ENCODE results near the gene C19orf81. TPM values are rescaled to one million over a fixed set of nuclear protein-coding genes. Genes with fewer than 3 reads are reported as not detected.
"Not testable (repeated sequence)": the region's sequence is repeated elsewhere in the genome, so short reads cannot be mapped to it uniquely, and the experiment has no call there.

C19orf81 gene
- total RNA-seq, 1 donor from 2014 or later = not detected

GRCh38 chr19:50602089-50602422 is 47.2 kb upstream of the C19orf81 start:
- H3K4me3 ChIP-seq (ENCODE audit: insufficient read depth, low read depth, low read length) = no peak overlapping the region
- H3K36me3 ChIP-seq (ENCODE audit: insufficient read depth, low read length) = no peaks in the 10 kb centered on the region
- no peak overlapping the region for H3K9ac ChIP-seq (ENCODE audit: low read length)
- Mint-ChIP-seq H3K4me3 (ENCODE audit: unreplicated experiment) (no peak overlapping the region), H3K27ac (ENCODE audit: unreplicated experiment) (no peak overlapping the region), H3K36me3 (ENCODE audit: low read depth, unreplicated experiment) (no peaks in the 10 kb centered on the region), H3K4me1 (ENCODE audit: low read depth, unreplicated experiment) (no peaks in the 10 kb centered on the region), H3K9me3 (ENCODE audit: unreplicated experiment) (peaks cover 18% of the 10 kb centered on the region), H3K27me3 (ENCODE audit: low read depth, unreplicated experiment) (no peaks in the 10 kb centered on the region)
- no peaks in the 10 kb centered on the region for H3K27me3 ChIP-seq (ENCODE audit: insufficient read depth, low read length)
- no peak overlapping the region for H2AFZ ChIP-seq (ENCODE audit: low read depth, low read length)
- H3K9me3 ChIP-seq (ENCODE audit: insufficient read depth, low read depth, low read length) = no peaks in the 10 kb centered on the region
- TF ChIP-seq CTCF (IDR thresholded peaks at IDR 0.05; ENCODE audit: insufficient read depth, low read depth, low read length) = no peak
- TF ChIP-seq EZH2 (IDR thresholded peaks at IDR 0.05; ENCODE audit: insufficient read depth, low read length) = no peak
- H3K4me2 ChIP-seq (ENCODE audit: low read length) = no peak overlapping the region
- no peaks in the 10 kb centered on the region for H4K20me1 ChIP-seq (ENCODE audit: insufficient read depth, low read length)
- H3K4me1 ChIP-seq (ENCODE audit: insufficient read depth, low read length) = no peaks in the 10 kb centered on the region
- DNase-seq (ENCODE audit: low read depth) (no peak), FAIRE-seq (no peak)
- H3K79me2 ChIP-seq (ENCODE audit: insufficient read depth, low read length) = no peaks in the 10 kb centered on the region
- H3K27ac ChIP-seq (ENCODE audit: low read depth, low read length) = no peak overlapping the region

GRCh38 chr19:50602496-50602895 is 46.7 kb upstream of the C19orf81 start:
- no peaks in the 10 kb centered on the region for H3K4me1 ChIP-seq (ENCODE audit: insufficient read depth, low read length)
- no peaks in the 10 kb centered on the region for H3K79me2 ChIP-seq (ENCODE audit: insufficient read depth, low read length)
- no peak for TF ChIP-seq CTCF (IDR thresholded peaks at IDR 0.05; ENCODE audit: insufficient read depth, low read depth, low read length)
- no peak for TF ChIP-seq EZH2 (IDR thresholded peaks at IDR 0.05; ENCODE audit: insufficient read depth, low read length)
- H3K9me3 Mint-ChIP-seq (ENCODE audit: unreplicated experiment) = peaks cover 19% of the 10 kb centered on the region
- no peak for DNase-seq (ENCODE audit: low read depth)
- no peaks in the 10 kb centered on the region for H3K36me3 ChIP-seq (ENCODE audit: insufficient read depth, low read length)
- H3K4me2 ChIP-seq (ENCODE audit: low read length) = no peak overlapping the region
- H3K4me3 Mint-ChIP-seq (ENCODE audit: unreplicated experiment) = no peak overlapping the region
- H2AFZ ChIP-seq (ENCODE audit: low read depth, low read length) = no peak overlapping the region
- no peak overlapping the region for H3K27ac ChIP-seq (ENCODE audit: low read depth, low read length)
- no peak overlapping the region for H3K27ac Mint-ChIP-seq (ENCODE audit: unreplicated experiment)
- H3K27me3 ChIP-seq (ENCODE audit: insufficient read depth, low read length) = no peaks in the 10 kb centered on the region
- H3K9ac ChIP-seq (ENCODE audit: low read length) = no peak overlapping the region
- no peak overlapping the region for H3K4me3 ChIP-seq (ENCODE audit: insufficient read depth, low read depth, low read length)
- H3K9me3 ChIP-seq (ENCODE audit: insufficient read depth, low read depth, low read length) = no peaks in the 10 kb centered on the region
- H3K36me3 Mint-ChIP-seq (ENCODE audit: low read depth, unreplicated experiment) = no peaks in the 10 kb centered on the region
- no peaks in the 10 kb centered on the region for H3K27me3 Mint-ChIP-seq (ENCODE audit: low read depth, unreplicated experiment)
- no peaks in the 10 kb centered on the region for H3K4me1 Mint-ChIP-seq (ENCODE audit: low read depth, unreplicated experiment)
- FAIRE-seq = no peak
- no peaks in the 10 kb centered on the region for H4K20me1 ChIP-seq (ENCODE audit: insufficient read depth, low read length)

- FAIRE-seq = no peak
- DNase-seq (ENCODE audit: low read depth) = no peak
- Histone ChIP-seq H3K4me1 (ENCODE audit: insufficient read depth, low read length) (no peaks in the 10 kb centered on the region), H3K9ac (ENCODE audit: low read length) (no peak overlapping the region), H3K79me2 (ENCODE audit: insufficient read depth, low read length) (no peaks in the 10 kb centered on the region), H3K9me3 (ENCODE audit: insufficient read depth, low read depth, low read length) (no peaks in the 10 kb centered on the region), H3K4me3 (ENCODE audit: insufficient read depth, low read depth, low read length) (no peak overlapping the region), H2AFZ (ENCODE audit: low read depth, low read length) (no peak overlapping the region), H3K36me3 (ENCODE audit: insufficient read depth, low read length) (no peaks in the 10 kb centered on the region), H4K20me1 (ENCODE audit: insufficient read depth, low read length) (no peaks in the 10 kb centered on the region), H3K27ac (ENCODE audit: low read depth, low read length) (no peak overlapping the region), H3K4me2 (ENCODE audit: low read length) (no peak overlapping the region), H3K27me3 (ENCODE audit: insufficient read depth, low read length) (no peaks in the 10 kb centered on the region)
- H3K27ac Mint-ChIP-seq (ENCODE audit: unreplicated experiment) = no peak overlapping the region
- no peaks in the 10 kb centered on the region for H3K4me1 Mint-ChIP-seq (ENCODE audit: low read depth, unreplicated experiment)
- no peak overlapping the region for H3K4me3 Mint-ChIP-seq (ENCODE audit: unreplicated experiment)
- TF ChIP-seq EZH2 (IDR thresholded peaks at IDR 0.05; ENCODE audit: insufficient read depth, low read length) (no peak), CTCF (IDR thresholded peaks at IDR 0.05; ENCODE audit: insufficient read depth, low read depth, low read length) (no peak)
- H3K27me3 Mint-ChIP-seq (ENCODE audit: low read depth, unreplicated experiment) = no peaks in the 10 kb centered on the region
- H3K36me3 Mint-ChIP-seq (ENCODE audit: low read depth, unreplicated experiment) = no peaks in the 10 kb centered on the region
- H3K9me3 Mint-ChIP-seq (ENCODE audit: unreplicated experiment) = peaks cover 19% of the 10 kb centered on the region
Observed at GRCh38 chr19:50602935-50603334, 46.3 kb upstream of the C19orf81 start.

- H3K27me3 Mint-ChIP-seq (ENCODE audit: low read depth, unreplicated experiment); H3K36me3 ChIP-seq (ENCODE audit: insufficient read depth, low read length); H3K27ac ChIP-seq (ENCODE audit: low read depth, low read length); DNase-seq (ENCODE audit: low read depth); H4K20me1 ChIP-seq (ENCODE audit: insufficient read depth, low read length); H3K27ac Mint-ChIP-seq (ENCODE audit: unreplicated experiment); H3K4me1 ChIP-seq (ENCODE audit: insufficient read depth, low read length); H3K79me2 ChIP-seq (ENCODE audit: insufficient read depth, low read length); H3K9ac ChIP-seq (ENCODE audit: low read length); H3K36me3 Mint-ChIP-seq (ENCODE audit: low read depth, unreplicated experiment); FAIRE-seq; H2AFZ ChIP-seq (ENCODE audit: low read depth, low read length); H3K9me3 ChIP-seq (ENCODE audit: insufficient read depth, low read depth, low read length); H3K27me3 ChIP-seq (ENCODE audit: insufficient read depth, low read length); H3K4me3 Mint-ChIP-seq (ENCODE audit: unreplicated experiment); H3K4me1 Mint-ChIP-seq (ENCODE audit: low read depth, unreplicated experiment); H3K4me2 ChIP-seq (ENCODE audit: low read length); H3K4me3 ChIP-seq (ENCODE audit: insufficient read depth, low read depth, low read length): not testable (repeated sequence)
- peaks cover 22% of the 10 kb centered on the region for H3K9me3 Mint-ChIP-seq (ENCODE audit: unreplicated experiment)
Observed at GRCh38 chr19:50604264-50605073, 44.8 kb upstream of the C19orf81 start.
